SK-N-SH (cell line): ENCODE data around the gene PIGK.

ENCODE experiments used
- CTCF ChIP-seq: fragments of 200-600 bp; sonication (generic); IDR thresholded peaks from 2 replicates; pipeline ENCODE4 v1.6.1; 2017; ENCODE audit warnings: antibody characterized with exemption, mild to moderate bottlenecking, moderate library complexity
- EP300 ChIP-seq, 2 experiments: IDR thresholded peaks; 2 replicates each; pipeline versions ENCODE4 v1.4.0 to v1.6.1; 2012; ENCODE audit warnings: borderline replicate concordance in 1 of 2, low read depth in 1 of 2, low read length in 1 of 2
- EZH2phosphoT487 ChIP-seq: fragments of 200-600 bp; sonication (generic); IDR thresholded peaks from 2 replicates; pipeline ENCODE4 v1.6.1; 2017; ENCODE audit warnings: low read depth, mixed run types, mild to moderate bottlenecking, antibody characterized with exemption, moderate library complexity, borderline replicate concordance
- RXRA ChIP-seq: IDR thresholded peaks from 2 replicates; pipeline ENCODE4 v1.4.0; 2012; ENCODE audit warnings: low read depth, mild to moderate bottlenecking, borderline replicate concordance
- SIN3A ChIP-seq: IDR thresholded peaks from 2 replicates; pipeline ENCODE4 v1.6.1; 2012; ENCODE audit warnings: low read depth, mild to moderate bottlenecking, low read length, moderate library complexity, borderline replicate concordance
- USF2 ChIP-seq: fragments of 150-350 bp; IDR thresholded peaks from 2 replicates; pipeline ENCODE4 v1.6.1; 2017; ENCODE audit warnings: antibody characterized with exemption, low read length, low read depth, borderline replicate concordance

GRCh38 chr1:77048615-77049005 lies 170.6 kb downstream of the PIGK start:
- TF ChIP-seq RXRA, result no peak
- TF ChIP-seq CTCF, result no peak
- no peak for TF ChIP-seq EZH2phosphoT487
- no peak for TF ChIP-seq USF2
- TF ChIP-seq EP300 (IDR thresholded peaks at IDR 0.05; ENCODE audit: borderline replicate concordance in 1 of 2, low read depth in 1 of 2, low read length in 1 of 2), result no peak
- TF ChIP-seq SIN3A, result no peak
